Sigmoid colon (tissue), 7 donors: ENCODE data around the gene RPS6KA5. TPM values are rescaled to one million over a fixed set of nuclear protein-coding genes. Genes with fewer than 3 reads are reported as not detected.
A peak's percentile ranks its signal among the peaks of the same experiment; 100 is the strongest.
"Not testable (repeated sequence)": the region's sequence is repeated elsewhere in the genome, so short reads cannot be mapped to it uniquely, and the experiment has no call there.

Experiments used
- DNase-seq: peaks from one replicate; pipeline ENCODE4 v3.0.0-alpha.2; 2019
- H3K27ac ChIP-seq, 4 donors: fragments of 200-600 bp; sonication (generic); one replicate each; pipeline ENCODE4 v1.5.1; 2016 to 2019; ENCODE audit warnings: mild to moderate bottlenecking in 1 of 4
- H3K27me3 ChIP-seq, 3 donors: fragments of 200-600 bp; sonication (generic); one replicate each; pipeline ENCODE4 v1.5.1; 2019; ENCODE audit warnings: mild to moderate bottlenecking in 1 of 3
- H3K36me3 ChIP-seq, 4 donors: fragments of 200-600 bp; sonication (generic); one replicate each; pipeline ENCODE4 v1.5.1; 2016 to 2019
- H3K4me1 ChIP-seq, 4 donors: fragments of 200-600 bp; sonication (generic); one replicate each; pipeline ENCODE4 v1.5.1; 2017 to 2019
- H3K4me3 ChIP-seq, 4 donors: fragments of 200-600 bp; sonication (generic); one replicate each; pipeline ENCODE4 v1.5.1; 2017 to 2019; ENCODE audit warnings: mild to moderate bottlenecking in 2 of 4, moderate library complexity in 1 of 4
- H3K9me3 ChIP-seq, 4 donors: fragments of 200-600 bp in 3 of 4; sonication (generic) in 3 of 4; one replicate each; pipeline versions ENCODE4 v1.5.1 to v1.6.1; 2013 to 2019
- EP300 ChIP-seq, 4 donors: sonication (generic); formaldehyde crosslinking; IDR thresholded peaks; one replicate each; pipeline ENCODE4 v1.6.1; 2017; ENCODE audit warnings: antibody characterized with exemption in 4 of 4
- POLR2A ChIP-seq, 2 donors: fragments of 450-650 bp; IDR thresholded peaks; one replicate each; pipeline ENCODE4 v1.6.1; 2016; ENCODE audit warnings: antibody characterized with exemption in 2 of 2, mild to moderate bottlenecking in 2 of 2, moderate library complexity in 2 of 2
- POLR2AphosphoS5 ChIP-seq, 4 donors: sonication (generic); formaldehyde crosslinking; IDR thresholded peaks; one replicate each; pipeline ENCODE4 v1.6.1; 2017; ENCODE audit warnings: antibody characterized with exemption in 4 of 4
- WGBS, 2 donors: extraction: QIAGEN DNeasy Blood & Tissue Kit; methylation state at CpG; one replicate each; pipeline ENCODE4 v1.1.7; 2013; 5-methylcytosine and 5-hydroxymethylcytosine counted together
- intact Hi-C: fragments of 100-400 bp; cut with DNase I; formaldehyde crosslinking; loops from one replicate; pipeline ENCODE4 v1.15.1; 2023
- polyA plus RNA-seq, 3 donors: library from polyadenylated mRNA; stranded (reverse); fragments of 200-250 nt; gene quantifications; one replicate each; pipeline ENCODE4 v1.2.3, GENCODE V29; 2013
- total RNA-seq, 4 donors: library from RNA; depleted of rRNA; stranded (reverse); fragments of >200 nt; gene quantifications; one replicate each; pipeline ENCODE4 v1.1.0, GENCODE V29; 2016
- TF ChIP-seq, protein P1 (sequence below), 4 experiments: fragments of 450-650 bp in 3 of 4; fragments of 200-600 bp in 1 of 4; IDR thresholded peaks; one replicate each; pipeline ENCODE4 v1.5.1; 2016 to 2019; ENCODE audit warnings: antibody characterized with exemption in 4 of 4, mild to moderate bottlenecking in 3 of 4, moderate library complexity in 2 of 4
- donor health status: healthy with polysubstance abuse.
- donor health status: Bipolar disorder and iron deficiency.
- donor health status: healthy.

RPS6KA5 gene
- total and polyA plus RNA-seq, 7 donors: 3.6 to 36.4 (median 18.2) TPM

DNA sequence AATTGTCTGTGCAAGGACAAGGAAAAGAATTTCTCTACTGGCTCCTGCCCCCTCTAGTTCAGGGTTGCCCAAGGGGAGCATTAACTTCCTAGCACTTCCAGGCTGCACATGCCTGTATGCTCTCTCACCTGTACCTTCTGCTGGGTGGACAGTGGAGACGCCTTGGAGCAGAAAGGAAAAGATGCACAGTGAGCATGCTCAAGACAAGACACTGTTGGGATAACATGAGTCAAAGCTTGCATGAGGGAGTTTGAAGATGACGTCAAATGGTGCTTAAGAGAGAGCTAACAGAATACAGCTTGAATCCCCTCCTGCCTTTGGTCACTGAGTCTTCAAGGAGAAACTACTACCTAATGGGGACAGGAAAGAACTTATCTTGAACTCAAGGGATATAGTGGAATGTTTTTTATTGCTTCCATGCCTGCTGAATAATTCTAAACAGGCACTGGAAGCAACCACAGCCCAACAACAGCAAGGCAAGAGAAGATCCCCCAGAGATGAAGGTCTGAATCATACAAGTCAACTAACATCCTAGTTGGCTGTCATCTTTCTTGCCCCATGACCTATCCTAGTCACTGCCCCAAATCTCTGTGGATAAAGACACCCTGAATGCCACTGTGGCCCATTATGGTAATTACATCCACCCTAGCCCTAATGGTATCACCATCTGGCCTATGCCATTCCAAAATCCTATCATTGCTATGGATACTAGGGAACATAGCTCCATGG lies 23.5 kb downstream of the RPS6KA5 start:
- Histone ChIP-seq H3K9me3 (no peaks in the 10 kb centered on the region), H3K4me1 (peaks cover 0 to 50% (median 15%) of the 10 kb centered on the region in 4 donors), H3K36me3 (no peaks in the 10 kb centered on the region), H3K27me3 (no peaks in the 10 kb centered on the region), H3K27ac (no peak overlapping the region), H3K4me3 (no peak overlapping the region)
- intact Hi-C loops: no loop called here
- 93 to 94% methylated on average over 2 of the region's 2 CpGs for WGBS, 2 donors
- TF ChIP-seq POLR2AphosphoS5 (IDR thresholded peaks at IDR 0.05): no peak
- TF ChIP-seq POLR2A (IDR thresholded peaks at IDR 0.05): no peak
- TF ChIP-seq, protein P1, sequence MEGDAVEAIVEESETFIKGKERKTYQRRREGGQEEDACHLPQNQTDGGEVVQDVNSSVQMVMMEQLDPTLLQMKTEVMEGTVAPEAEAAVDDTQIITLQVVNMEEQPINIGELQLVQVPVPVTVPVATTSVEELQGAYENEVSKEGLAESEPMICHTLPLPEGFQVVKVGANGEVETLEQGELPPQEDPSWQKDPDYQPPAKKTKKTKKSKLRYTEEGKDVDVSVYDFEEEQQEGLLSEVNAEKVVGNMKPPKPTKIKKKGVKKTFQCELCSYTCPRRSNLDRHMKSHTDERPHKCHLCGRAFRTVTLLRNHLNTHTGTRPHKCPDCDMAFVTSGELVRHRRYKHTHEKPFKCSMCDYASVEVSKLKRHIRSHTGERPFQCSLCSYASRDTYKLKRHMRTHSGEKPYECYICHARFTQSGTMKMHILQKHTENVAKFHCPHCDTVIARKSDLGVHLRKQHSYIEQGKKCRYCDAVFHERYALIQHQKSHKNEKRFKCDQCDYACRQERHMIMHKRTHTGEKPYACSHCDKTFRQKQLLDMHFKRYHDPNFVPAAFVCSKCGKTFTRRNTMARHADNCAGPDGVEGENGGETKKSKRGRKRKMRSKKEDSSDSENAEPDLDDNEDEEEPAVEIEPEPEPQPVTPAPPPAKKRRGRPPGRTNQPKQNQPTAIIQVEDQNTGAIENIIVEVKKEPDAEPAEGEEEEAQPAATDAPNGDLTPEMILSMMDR (IDR thresholded peaks at IDR 0.05): no peak
- no peak for TF ChIP-seq EP300 (IDR thresholded peaks at IDR 0.05)
- no peak for DNase-seq

DNA sequence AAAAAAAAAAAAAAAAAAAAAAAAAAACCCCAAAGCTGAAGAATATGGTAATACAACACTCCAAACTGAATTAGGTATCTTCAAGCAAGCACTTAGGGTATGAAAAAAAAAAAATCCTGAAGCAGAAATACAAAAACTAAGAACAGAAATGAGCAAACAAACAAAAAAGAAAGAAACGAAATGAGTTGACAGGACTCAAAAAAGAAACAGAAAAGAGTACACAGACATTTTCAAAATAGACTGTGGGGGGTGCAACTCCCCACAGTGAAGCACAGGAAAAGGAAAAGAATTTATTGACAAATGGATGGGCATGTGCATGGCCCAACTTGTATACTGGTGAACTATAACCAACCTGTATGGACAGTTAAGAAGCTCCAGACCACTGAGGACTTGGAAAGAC lies 24.6 kb downstream of the RPS6KA5 start:
- 44 to 74% methylated on average over 1 of the region's 1 CpG for WGBS, 2 donors
- Histone ChIP-seq H3K27ac (no peak overlapping the region), H3K36me3 (no peaks in the 10 kb centered on the region), H3K9me3 (no peaks in the 10 kb centered on the region), H3K4me1 (peaks cover 0 to 49% (median 8%) of the 10 kb centered on the region in 4 donors), H3K27me3 (no peaks in the 10 kb centered on the region), H3K4me3 (no peak overlapping the region)
- TF ChIP-seq POLR2AphosphoS5 (IDR thresholded peaks at IDR 0.05) (no peak), POLR2A (IDR thresholded peaks at IDR 0.05) (no peak), EP300 (IDR thresholded peaks at IDR 0.05) (no peak)
- TF ChIP-seq, protein P1 (IDR thresholded peaks at IDR 0.05): no peak
- intact Hi-C loops: no loop called here
- DNase-seq: no peak

DNA sequence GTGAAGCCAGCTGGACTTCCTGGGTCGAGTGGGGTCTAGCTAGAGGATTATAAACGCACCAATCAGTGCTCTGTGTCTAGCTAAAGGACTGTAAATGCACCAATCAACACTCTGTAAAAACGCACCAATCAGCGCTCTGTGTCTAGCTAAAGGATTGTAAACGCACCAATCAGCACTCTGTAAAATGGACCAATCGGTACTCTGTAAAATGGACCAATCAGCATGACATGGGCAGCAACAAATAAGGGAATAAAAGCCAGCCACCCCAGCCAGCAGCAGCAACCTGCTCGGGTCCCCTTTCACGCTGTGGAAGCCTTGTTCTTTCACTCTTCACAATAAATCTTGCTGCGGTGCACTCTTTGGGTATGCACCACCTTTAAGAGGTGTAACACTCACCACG lies 26.1 kb downstream of the RPS6KA5 start:
- WGBS, 2 donors: 73 to 74% methylated on average over 10 of the region's 10 CpGs
- DNase-seq, intact Hi-C loops, H3K27ac ChIP-seq, H3K4me3 ChIP-seq, H3K36me3 ChIP-seq, H3K9me3 ChIP-seq, H3K27me3 ChIP-seq: not testable (repeated sequence)
- H3K4me1 ChIP-seq: peaks cover 0 to 53% (median 18%) of the 10 kb centered on the region in 4 donors

DNA sequence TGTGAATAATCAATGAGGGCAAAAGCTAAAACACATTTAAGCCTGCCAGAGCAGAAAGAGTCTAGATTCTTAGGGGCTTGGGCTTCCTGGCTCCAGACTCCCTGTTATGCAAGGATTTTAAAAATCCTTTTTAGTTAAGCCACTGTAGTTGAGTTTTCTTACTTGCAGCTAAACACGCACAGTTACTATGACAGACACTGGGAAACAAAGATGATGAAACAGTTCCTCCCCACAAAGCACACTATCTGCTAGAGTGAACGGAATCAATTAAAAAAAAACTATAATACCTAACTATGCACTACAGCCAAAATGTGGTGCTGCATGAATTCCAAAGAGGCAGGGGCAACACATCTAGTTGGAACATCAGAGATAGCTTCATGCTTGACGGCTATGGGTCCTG lies 28.2 kb downstream of the RPS6KA5 start:
- TF ChIP-seq, protein P1 (IDR thresholded peaks at IDR 0.05): no peak
- TF ChIP-seq POLR2A (IDR thresholded peaks at IDR 0.05): no peak
- no peak for TF ChIP-seq POLR2AphosphoS5 (IDR thresholded peaks at IDR 0.05)
- TF ChIP-seq EP300 (IDR thresholded peaks at IDR 0.05): no peak
- Histone ChIP-seq H3K36me3 (no peaks in the 10 kb centered on the region), H3K27ac (peak overlapping the region; percentile 3 to 17 (median 10)), H3K9me3 (no peaks in the 10 kb centered on the region), H3K4me1 (peaks cover 0 to 65% (median 31%) of the 10 kb centered on the region in 4 donors), H3K27me3 (no peaks in the 10 kb centered on the region), H3K4me3 (no peak overlapping the region)
- WGBS, 2 donors: 89 to 91% methylated on average over 3 of the region's 3 CpGs
- no peak for DNase-seq
- intact Hi-C loops: no loop called here

DNA sequence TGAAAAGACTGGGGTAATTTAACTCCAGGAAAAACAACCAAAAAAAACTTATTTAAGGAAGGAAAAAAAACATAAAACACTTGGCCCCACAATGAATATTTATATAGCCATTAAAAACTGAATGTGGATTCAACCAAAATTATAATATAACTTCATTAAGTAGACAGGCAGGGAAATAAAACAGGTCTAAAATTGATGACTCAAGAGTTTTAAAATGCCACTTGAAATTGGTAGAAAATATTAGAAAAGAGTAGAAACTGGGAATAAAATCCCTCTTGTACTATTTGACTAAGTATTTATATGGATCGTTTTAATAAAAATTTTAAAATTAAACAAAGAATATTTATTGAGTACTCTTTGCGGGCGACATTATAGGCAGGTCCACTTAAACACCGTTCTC lies 28.8 kb downstream of the RPS6KA5 start:
- no peaks in the 10 kb centered on the region for H3K27me3 ChIP-seq
- no peak for TF ChIP-seq POLR2A (IDR thresholded peaks at IDR 0.05)
- TF ChIP-seq, protein P1 (IDR thresholded peaks at IDR 0.05): no peak
- no peak for TF ChIP-seq POLR2AphosphoS5 (IDR thresholded peaks at IDR 0.05)
- TF ChIP-seq EP300 (IDR thresholded peaks at IDR 0.05): no peak
- DNase-seq: no peak
- H3K4me1 ChIP-seq: peaks cover 0 to 71% (median 34%) of the 10 kb centered on the region in 4 donors
- 93 to 94% methylated on average over 4 of the region's 4 CpGs for WGBS, 2 donors
- no peaks in the 10 kb centered on the region for H3K36me3 ChIP-seq
- H3K4me3 ChIP-seq: no peak overlapping the region
- intact Hi-C loops: no loop called here
- peak overlapping the region; percentile 3 to 17 (median 10) for H3K27ac ChIP-seq
- no peaks in the 10 kb centered on the region for H3K9me3 ChIP-seq
